GM18499 (cell line): ENCODE measurements around the gene LINGO1.

Experiments
- ATAC-seq: cut with Tn5 transposase; IDR thresholded peaks from one replicate; pipeline ENCODE4 v1.9.1; 2021; ENCODE audit warnings: moderate number of reproducible peaks; ENCODE audit not compliant: insufficient read depth, unreplicated experiment

The LINGO1 gene

DNA sequence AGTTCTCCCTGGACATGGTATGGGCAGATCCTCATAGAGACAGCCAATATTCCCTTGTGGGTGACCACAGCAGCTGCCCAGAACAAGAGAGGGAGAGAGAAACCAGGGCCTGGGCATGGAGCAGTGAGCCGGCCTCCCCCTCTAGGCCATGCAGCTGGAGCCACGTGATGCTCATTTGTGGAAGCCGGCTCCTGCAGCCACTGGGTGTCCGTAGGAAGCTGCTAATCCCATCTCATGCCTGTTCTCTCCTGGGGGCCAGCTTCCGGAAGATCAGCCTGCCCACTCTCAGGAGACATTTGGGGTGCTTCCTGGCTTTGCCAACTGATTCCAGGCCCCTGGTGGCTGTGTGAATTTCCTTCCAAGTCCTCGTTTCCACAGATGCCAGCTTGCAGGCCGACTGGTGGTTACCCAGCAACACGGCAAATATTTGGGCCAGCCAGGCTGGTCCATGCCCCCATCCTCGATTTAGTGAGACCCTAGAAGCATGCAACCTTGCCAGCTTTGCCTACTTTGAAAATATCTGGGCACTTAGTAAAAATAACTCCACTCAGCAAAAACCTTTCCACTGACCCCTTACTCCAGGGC lies 55.3 kb downstream of the LINGO1 start:
- no peak for ATAC-seq

DNA sequence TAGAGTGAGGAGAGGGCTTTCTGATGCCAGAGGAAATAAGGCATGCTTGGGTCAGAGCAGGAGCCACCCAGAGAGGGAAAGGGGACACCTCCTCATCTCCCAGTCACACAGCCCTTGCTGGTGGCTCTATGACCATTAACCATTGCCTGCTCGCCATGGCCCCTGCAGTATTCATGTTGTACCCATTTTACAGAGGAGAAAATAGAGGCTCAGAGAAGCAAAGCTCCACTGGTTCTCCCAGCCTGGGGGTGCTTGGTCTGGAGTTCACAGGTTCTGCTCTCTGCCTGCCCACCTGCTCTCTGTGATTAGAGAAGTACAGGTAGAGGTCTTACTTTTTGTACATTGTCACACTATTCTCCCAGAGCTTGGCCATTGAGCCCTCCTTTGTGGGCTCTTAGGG lies 56.2 kb downstream of the LINGO1 start:
- ATAC-seq, result no peak

DNA sequence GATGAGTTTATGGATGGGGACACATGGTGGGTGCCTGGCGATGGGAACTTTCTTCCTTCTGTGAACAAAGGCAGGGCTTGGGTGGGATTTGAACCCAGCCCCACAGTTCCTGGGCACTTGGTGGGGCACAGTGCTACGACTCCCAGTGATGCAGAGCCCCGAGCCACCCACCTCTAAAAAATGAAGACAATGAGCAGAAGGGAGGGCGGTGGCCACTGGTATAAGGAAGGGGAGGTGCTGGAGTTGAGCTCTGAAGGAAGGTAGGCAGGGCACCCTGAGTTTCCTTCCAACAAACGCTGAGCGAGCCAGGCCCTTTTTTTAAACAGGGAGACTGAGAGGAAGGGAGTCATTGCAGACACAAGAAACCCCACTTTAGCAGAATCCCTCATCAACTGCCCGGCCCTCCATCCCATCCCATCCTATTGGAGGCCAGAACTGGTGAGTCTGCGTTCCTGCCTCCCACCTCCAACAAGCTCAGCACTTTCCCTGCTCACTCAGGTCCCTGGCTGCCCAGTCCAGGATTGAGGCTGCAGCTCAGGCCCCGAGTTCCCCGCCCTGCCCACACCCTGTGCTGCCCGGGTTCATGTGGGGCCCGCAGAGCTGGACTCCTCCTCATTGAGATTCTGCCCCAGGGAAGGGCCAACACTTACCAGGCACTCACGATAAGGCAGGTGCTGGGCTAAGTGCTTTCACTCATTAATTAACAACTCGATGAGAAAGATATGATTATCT lies 57.3 kb downstream of the LINGO1 start:
- ATAC-seq, result no peak

DNA sequence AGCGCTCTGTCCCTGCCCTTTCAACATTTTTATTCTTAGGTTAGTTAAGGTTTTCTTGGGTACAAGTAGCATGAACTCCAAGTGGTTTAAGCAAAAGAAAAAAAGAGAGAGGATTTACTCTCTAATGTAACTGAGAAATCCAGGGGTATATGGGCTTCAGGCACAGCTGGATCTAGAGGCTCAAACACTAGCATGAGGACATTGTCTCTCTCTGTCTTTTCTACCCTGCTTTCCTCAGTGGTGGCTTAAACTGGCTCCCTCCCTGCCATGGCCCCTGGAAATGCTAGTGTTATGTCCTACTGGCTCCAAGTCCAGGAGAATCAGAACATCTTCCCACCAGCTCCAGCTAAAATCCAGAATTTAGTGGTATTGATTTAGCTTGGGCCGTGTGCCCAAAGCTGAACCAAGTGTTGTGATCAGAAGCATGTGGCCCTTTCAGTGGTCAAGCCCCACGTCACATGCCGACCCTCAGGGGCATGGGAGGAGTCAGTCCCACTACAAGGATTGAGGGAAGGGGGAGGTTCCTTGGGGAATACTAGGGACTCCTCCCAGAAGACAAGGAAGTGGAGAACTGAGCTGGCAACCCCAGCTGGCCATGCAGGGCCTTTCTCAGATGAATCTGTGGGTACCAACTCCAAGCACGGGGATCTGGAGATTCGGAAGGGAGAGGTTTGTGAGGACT lies 58.0 kb downstream of the LINGO1 start:
- ATAC-seq, result no peak

DNA sequence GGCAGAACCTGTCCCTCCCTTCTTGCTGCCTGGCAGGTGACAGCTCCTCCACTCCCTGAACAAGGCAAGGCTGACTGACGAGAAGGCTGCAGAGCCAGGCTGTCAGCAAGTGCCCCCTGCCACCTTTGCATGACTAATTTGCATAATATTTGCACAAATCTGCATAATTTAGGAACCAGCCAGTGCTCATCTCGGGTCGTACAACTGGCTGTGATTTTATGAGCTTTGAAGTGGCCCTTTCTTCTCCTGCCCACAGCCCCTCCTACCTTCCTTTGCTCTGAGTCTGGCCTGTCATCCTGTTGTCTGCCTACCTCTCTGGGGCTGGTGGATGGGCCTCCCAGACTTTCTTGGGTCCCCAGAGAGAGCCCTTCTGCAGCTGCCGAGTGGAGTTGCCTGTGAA lies 58.9 kb downstream of the LINGO1 start:
- ATAC-seq, result no peak

DNA sequence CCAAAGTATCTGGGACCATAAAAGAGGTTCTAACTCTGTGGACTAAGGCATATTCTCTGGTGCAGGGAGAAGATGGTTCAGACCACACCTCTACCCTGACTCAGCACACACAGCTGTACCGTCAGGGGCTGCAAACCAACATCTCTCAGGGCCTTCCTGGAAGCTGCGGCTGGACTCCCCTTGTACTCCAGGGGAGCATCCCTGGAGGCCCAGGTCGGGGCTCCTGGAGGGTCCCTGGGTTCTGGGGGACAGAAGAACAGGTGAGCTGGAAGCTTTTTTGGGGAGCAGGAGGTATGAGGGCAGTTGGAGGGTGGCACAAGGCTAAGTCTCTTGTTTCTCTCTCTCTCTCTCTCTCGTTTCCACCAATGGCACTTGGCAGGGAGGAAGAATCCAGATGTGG lies 60.5 kb downstream of the LINGO1 start:
- no peak for ATAC-seq

DNA sequence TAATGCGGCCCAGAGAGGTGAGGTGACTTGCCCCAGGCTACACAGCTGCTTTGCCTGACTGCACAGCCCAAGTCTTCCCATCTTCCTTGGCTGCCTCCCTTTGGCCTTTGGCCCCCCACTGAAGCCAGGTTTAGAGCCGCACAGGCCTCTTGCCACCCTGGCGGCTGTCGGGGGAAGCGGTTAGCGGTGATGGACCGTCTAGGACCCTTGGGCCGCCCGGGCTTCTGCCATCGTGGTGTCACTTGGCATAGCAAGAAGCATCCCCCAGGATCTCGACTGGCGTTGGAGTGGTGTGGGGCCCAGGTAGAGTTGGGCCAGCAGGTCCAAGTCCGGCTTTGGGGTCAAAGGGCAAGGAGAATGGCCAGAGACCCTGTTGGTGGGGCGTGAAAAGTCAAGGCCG lies 61.0 kb downstream of the LINGO1 start:
- ATAC-seq, result no peak

DNA sequence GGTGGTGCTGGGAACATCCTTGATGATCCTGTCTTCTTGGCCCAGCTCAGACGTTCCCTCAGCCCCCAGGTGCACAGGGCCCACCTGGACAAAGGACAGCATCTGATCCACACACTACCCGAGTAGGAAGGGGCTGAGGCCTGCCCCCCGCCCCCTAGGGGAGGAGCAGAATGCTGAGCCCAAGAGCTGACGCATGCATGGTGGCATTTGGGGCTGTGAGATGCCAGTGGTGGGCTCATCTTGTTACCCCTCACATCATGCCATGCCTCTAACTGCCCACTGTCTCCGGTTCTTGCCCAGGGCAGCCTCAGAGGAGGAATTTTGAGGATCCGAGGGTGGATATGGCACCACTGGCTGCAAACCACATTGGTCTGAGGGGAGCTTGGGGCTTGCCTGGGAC lies 61.5 kb downstream of the LINGO1 start:
- no peak for ATAC-seq

DNA sequence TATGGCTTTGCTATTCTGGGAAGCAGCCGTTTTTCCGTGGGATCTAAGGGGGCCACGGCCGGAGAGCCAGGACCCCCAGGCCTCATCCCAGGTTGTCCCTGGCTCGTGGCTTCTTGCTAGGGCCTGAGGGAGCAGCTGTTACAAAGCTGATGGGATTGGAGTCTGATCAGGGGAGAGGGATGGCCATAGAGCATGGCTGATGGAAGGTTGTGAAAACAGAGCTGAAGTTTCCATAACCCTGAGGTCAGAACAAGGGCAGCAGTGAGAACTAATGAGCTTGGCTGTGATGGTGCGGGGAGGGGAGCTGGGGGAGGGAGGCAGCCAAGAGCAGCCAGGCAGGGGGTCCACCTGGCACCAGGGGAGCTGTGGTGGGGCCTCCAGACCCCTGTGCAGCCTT lies 63.0 kb downstream of the LINGO1 start:
- no peak for ATAC-seq

DNA sequence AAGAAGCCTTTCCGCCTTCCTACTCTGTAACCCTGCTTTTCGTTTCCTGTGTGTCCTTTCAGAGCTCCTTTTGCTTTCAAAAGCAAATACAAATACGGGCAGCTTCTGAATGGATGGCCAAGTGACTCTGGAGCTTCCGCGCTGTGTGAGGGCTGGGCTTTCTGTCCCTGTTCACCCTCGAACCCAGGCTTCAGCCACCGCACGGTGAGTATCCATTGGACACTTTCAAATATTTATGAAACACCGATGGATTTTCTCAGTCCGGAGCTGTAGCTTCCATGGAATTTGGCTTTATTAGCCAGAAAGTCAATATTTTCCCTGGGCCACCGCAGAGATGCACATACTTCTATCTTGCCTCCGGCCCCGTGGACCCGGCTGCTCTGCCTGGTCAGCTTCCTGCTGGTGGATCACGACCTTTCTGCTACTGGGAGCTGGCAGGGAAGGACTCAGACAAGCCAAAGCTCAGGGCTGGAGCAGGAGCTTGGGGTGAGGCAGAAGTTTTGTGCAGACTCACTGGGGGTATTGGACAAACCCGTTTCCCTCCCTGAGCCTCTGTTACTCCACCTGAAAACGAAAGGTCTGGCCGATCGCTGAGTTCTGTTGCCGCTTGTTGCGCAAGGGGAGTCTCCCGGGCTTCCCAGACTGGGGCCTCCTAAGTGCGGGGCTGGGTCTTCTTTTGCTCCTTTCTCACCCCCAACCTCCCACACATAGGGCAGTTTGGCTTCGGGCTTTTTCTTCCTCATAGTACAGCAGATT lies 63.6 kb downstream of the LINGO1 start:
- ATAC-seq, result no peak

DNA sequence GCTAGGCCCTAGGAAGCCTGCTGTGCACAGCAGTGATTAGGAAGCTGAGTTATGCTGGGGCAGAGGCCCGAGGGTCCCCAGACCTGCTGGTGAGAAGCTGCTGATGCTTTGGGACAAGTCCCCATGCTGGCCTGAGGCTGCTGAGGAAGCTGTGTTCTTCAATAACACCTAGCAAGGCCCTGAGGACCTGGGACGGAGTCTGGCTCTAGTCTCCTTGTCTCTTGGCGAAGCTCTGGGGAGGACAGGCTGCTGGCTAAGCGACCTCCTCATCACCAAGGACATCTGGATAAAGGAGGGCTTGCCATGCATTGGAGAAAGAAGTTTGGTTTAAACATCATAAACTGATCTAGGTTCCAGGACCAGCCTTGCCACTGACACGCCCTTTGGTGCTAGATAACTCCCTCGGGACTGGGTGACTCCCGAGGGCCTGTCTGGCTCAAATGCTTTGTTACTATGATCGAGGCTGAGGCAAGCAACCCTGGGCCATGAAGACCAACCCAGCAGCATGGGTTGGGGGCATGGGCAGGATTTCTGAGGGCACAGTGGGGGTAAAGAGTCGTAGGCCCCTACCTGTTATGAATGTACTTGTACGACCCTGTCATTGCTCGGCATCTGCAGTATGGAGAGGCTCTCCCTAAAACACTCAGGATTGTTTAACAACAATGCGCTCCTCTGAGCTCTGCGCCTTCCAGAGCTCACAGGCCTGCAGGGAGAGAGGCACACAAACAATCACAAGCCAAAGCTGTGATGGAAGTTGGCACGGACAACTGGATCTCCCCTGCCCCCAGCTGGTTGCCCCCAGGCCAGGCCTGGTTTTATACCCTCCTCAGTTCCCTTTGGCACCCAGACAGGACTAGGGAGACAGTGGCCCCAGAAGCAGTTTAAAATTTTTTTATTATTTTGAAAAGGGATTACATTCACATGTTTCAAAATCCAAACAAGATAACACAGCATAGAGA lies 64.4 kb downstream of the LINGO1 start:
- ATAC-seq, result no peak

DNA sequence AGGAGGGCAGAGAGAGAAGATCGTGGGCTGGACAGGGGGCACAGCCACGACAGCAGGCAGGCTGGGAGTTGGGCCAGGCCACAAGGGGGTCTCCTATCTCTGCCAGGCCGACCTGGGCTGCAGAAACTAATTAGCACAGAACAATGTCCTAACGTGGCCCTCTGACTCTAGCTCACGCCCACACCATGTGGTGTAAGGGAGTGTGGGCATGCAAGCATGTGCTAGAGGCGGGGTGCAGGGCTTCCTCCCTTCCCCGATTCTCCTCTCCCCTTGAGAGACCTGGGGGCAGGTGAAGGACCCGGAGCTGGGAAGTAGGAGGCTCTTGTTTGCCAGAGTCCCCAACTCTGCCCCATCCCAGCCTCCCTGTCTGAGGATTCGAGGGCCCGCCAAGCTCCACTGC lies 65.5 kb downstream of the LINGO1 start:
- ATAC-seq, result no peak

DNA sequence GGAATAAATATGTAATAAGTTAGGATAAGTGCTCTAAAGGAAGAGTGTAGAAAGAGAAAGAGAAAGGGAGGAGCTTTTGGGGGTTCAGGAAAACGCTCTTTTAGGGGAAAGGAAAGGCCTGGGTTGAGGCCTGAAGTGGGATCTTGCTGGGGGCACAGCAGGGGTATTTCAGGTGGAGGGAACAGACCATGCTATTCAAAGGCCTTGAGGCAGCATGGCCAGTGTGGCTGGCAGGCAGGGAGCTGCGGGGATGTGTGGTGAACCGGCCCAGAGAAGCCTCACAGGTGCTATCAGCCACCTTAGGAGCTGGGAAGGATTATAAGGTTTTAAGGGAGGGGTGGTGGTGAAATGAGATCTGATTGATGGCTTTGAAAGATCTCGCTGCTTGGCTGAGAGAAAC lies 66.6 kb downstream of the LINGO1 start:
- no peak for ATAC-seq

DNA sequence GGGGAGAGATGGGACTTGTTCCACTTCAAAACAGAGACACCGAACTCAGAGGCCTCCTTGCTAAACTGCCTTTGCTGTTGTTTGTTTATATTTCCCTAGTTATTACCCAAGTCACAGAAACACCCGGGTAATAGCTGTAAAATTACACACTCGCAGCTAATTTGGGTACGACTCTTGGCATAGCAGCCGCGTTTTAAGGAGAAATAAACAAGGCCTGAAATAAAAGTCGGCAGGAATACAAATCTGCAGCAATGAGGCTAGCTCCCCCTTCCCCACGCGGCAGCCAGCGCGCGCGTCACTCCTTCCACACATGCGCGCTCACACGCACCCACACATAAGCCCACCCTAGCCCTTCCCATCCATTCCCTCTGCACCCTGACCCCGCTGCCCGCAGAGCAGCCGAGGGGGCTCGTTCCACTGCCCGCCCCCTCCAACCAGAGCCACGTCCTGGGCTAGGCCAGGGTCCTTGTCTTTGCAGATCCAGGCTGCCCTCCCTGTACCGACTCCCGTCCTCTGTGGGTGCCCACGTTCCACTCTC lies 67.3 kb downstream of the LINGO1 start:
- ATAC-seq, result no peak

DNA sequence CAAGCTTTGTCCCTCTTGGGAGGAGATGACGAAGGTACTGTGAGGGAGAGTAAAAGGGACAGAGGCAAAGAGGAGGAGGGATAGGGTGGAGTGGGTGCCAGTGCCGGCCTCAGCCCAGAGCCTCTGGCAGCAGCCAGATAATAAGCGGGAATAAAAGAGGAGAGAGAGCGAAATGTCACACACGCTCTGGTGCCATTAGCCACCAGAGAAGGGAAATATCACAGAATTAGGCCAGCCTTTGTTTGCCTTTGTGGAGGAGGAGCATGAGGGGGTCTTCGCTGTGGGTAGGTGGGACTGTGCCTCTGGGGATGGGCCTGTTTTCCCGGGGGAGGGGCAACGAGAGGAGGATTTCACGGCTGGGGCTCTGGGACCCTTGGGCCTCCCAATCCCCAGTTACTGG lies 67.8 kb downstream of the LINGO1 start:
- no peak for ATAC-seq

DNA sequence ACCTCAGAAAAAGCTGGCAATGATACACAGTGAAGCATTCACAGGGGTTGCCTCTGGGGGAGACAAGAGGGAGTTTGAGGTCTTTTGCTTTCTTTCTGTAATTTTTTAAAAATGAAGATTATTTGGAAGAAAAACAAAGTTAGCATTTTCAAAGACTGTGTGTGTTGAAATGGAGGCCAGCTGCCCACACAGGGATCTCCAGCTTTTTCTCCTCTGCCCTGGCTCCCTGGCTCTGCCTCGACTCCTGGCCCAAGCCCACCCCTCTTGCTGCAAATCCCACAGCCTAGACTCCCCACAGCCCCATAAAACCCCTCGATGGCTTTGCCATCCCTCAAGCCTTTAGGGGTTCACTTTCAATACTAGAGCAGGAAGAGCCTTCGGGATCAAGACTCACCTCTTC lies 68.4 kb downstream of the LINGO1 start:
- ATAC-seq, result no peak

DNA sequence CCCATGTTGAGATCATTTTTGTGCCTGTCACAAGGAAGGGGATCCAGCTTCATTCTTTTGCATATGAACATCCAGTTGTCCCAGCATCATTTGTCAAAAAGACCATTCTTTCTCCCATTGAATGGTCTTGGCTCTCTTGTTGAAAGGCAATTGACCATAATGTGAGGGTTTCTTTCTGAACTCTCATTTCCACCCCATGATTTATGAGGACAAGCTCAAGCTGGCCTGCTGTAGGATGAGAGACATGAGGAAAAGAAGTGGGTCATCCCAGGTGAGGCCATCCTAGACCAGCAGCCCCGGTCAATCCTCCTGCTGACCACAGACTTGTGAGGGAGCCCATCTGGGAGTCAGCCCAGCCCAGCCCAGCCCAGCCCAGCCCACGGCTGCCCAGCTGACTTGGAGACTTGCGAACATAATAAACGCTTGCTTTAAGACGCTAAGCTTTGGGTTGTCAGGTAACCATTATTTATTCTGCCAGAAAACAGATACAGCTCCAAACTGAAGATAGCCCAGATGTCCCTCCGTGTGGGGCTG lies 69.0 kb downstream of the LINGO1 start:
- ATAC-seq, result no peak
